ENCODE measurements around the gene RBL2.

DNA sequence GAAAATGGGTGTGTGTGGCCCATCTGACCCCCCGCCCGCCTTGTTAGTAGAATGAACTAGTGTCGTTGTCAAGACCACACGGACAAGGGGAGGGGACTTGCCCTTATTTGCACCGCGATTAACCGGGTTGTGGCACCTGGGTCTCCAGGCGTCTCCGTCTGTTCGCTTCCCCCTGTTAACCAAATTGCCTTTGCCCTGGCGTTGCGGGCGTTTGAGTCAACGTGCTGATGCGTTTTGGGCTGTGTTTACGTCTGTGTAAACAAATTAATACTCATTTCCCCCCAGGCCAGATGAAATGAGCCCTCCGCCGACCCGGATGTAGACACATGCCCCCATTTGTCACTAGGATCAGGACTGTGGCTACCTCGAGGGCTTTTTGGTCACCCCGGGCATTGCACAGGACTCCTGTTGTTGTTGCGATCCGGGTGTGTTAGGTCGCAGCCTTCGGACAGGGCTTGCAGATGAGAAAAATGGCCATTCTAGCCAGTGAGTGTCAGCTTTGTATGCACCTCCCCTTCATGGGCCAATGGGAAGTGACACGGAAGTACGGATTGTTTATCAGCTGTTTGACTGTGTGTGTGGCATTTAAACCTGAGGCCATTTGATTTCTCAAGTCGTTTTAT, 906 bp downstream of the RBL2 start:
- TF ChIP-seq, protein P1, sequence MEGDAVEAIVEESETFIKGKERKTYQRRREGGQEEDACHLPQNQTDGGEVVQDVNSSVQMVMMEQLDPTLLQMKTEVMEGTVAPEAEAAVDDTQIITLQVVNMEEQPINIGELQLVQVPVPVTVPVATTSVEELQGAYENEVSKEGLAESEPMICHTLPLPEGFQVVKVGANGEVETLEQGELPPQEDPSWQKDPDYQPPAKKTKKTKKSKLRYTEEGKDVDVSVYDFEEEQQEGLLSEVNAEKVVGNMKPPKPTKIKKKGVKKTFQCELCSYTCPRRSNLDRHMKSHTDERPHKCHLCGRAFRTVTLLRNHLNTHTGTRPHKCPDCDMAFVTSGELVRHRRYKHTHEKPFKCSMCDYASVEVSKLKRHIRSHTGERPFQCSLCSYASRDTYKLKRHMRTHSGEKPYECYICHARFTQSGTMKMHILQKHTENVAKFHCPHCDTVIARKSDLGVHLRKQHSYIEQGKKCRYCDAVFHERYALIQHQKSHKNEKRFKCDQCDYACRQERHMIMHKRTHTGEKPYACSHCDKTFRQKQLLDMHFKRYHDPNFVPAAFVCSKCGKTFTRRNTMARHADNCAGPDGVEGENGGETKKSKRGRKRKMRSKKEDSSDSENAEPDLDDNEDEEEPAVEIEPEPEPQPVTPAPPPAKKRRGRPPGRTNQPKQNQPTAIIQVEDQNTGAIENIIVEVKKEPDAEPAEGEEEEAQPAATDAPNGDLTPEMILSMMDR (IDR thresholded peaks at IDR 0.05) = peak in 1 of 6 experiments; percentile 2
- TF ChIP-seq POLR2A (IDR thresholded peaks at IDR 0.05) (peak in 3 of 4 donors; percentile 68 to 83 (median 77)), POLR2AphosphoS5 (IDR thresholded peaks at IDR 0.05) (peak; percentile 67 to 96)

All from upper lobe of left lung (tissue), 4 donors.